ENCODE data around the gene ENAH. TPM values are rescaled to one million over a fixed set of nuclear protein-coding genes. Genes with fewer than 3 reads are reported as not detected.
"Not testable (repeated sequence)": the region's sequence is repeated elsewhere in the genome, so short reads cannot be mapped to it uniquely, and the experiment has no call there.

ENAH gene
- total and polyA plus RNA-seq, 7 experiments from 2014 or later: 0.08 to 0.42 (median 0.16) TPM; not detected in 4

DNA sequence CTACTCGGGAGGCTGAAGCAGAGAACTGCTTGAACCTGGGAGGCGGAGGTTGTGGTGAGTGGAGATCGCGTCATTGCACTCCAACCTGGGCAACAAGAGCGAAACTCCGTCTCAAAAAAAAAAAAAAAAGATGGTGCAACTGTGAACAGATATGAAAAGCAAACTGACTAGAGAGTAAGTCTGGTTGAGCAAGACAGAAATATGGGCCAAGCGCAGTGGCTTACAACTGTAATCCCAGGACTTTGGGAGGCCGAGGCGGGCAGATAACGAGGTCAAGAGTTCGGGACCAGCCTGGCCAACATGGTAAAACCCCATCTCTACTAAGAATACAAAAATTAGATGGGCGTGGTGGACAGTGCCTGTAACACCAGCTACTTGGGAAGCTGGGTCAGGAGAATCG is 24.1 kb downstream of the ENAH start:
- intact Hi-C loops (cut with micrococcal nuclease); H3K4me3 Mint-ChIP-seq; H3K27ac ChIP-seq (ENCODE audit: low read depth, low read length); H3K9me3 ChIP-seq (ENCODE audit: control insufficient read depth in 2 of 3, low read length in 3 of 3); DNase-seq; H3K4me1 Mint-ChIP-seq; H3K36me3 Mint-ChIP-seq; H3K27me3 ChIP-seq (ENCODE audit: control insufficient read depth in 2 of 2, insufficient read depth in 2 of 2, low read length in 2 of 2); H3K4me1 ChIP-seq (ENCODE audit: control insufficient read depth in 2 of 2, insufficient read depth in 2 of 2, low read length in 2 of 2); H3K36me3 ChIP-seq (ENCODE audit: control insufficient read depth in 2 of 3, insufficient read depth in 3 of 3, low read length in 3 of 3); ATAC-seq; H3K4me3 ChIP-seq (ENCODE audit: low read length); H3K27ac Mint-ChIP-seq; H3K9me3 Mint-ChIP-seq; POLR2A ChIA-PET: not testable (repeated sequence)
- H3K27me3 Mint-ChIP-seq: peaks cover 13 to 51% (median 15%) of the 10 kb centered on the region in 5 donors
- CTCF ChIA-PET: interaction anchor here (0.7 kb wide), 1 partner anchor 497 kb away, joined by 3 read pairs; no protein-coding TSS in a partner anchor

DNA sequence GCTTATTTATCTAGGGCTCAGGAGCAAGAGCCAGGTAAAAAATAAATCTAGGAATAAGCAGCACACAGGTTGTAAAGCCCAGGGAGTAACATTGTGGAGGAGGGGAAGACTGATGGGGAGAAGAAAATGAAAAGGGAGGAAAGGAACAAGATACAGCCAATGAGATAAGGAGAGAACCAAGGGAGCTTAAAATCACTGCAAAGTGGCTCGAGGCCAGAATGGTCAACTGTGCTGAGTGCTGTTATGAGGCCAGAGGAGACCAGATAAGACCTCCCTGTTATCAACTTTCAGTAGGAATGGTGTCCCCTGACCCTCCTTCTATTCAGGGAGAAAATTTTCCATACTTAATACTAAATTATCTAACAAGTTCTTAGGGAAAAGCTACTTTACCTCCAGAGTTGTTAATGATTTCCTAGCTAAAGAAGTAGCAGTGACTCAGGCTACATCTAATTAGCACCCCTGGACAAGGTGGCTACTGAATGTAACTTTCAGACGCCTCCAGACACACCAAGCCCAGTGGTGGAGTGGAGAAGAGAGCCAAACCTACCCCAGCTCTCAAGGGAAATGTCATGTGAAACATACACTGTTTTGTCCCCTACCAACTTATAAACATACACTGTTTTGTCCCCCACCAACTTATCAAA is 25.5 kb downstream of the ENAH start:
- Histone ChIP-seq H3K27me3 (ENCODE audit: control insufficient read depth in 2 of 2, insufficient read depth in 2 of 2, low read length in 2 of 2) (no peaks in the 10 kb centered on the region), H3K4me1 (ENCODE audit: control insufficient read depth in 2 of 2, insufficient read depth in 2 of 2, low read length in 2 of 2) (no peaks in the 10 kb centered on the region), H3K27ac (ENCODE audit: low read depth, low read length) (no peak overlapping the region), H3K36me3 (ENCODE audit: control insufficient read depth in 2 of 3, insufficient read depth in 3 of 3, low read length in 3 of 3) (no peaks in the 10 kb centered on the region), H3K9me3 (ENCODE audit: control insufficient read depth in 2 of 3, low read length in 3 of 3) (no peaks in the 10 kb centered on the region), H3K4me3 (ENCODE audit: low read length) (no peak overlapping the region)
- ATAC-seq (no peak), DNase-seq (no peak)
- H3K36me3 Mint-ChIP-seq: no peaks in the 10 kb centered on the region
- no peaks in the 10 kb centered on the region for H3K4me1 Mint-ChIP-seq
- H3K4me3 Mint-ChIP-seq: no peak overlapping the region
- POLR2A ChIA-PET: no interaction called here
- intact Hi-C loops (cut with micrococcal nuclease): no loop called here
- H3K27ac Mint-ChIP-seq: no peak overlapping the region
- H3K27me3 Mint-ChIP-seq: peaks cover 13 to 54% (median 15%) of the 10 kb centered on the region in 5 donors
- CTCF ChIA-PET: no interaction called here
- no peaks in the 10 kb centered on the region for H3K9me3 Mint-ChIP-seq

DNA sequence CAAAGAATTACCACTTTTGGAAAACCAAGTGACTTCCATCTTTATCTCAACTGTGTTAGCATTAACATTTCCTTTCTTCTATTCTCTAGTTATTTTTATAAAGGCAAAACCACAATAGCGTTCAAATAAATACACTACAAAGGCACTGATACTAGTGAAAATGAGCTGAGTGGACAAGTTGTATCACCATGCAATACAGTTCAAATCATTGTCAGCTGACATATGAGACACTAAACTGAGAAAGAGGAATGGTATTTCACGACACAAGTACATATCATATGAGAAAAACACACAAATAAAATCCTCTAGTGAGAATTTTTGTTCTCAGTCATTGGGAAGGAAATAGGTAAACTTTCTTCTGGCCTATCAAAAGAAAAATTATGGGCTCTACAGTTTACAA is 26.2 kb downstream of the ENAH start:
- no peak overlapping the region for H3K4me3 Mint-ChIP-seq
- Histone ChIP-seq H3K27ac (ENCODE audit: low read depth, low read length) (no peak overlapping the region), H3K4me3 (ENCODE audit: low read length) (no peak overlapping the region), H3K36me3 (ENCODE audit: control insufficient read depth in 2 of 3, insufficient read depth in 3 of 3, low read length in 3 of 3) (no peaks in the 10 kb centered on the region), H3K27me3 (ENCODE audit: control insufficient read depth in 2 of 2, insufficient read depth in 2 of 2, low read length in 2 of 2) (no peaks in the 10 kb centered on the region), H3K4me1 (ENCODE audit: control insufficient read depth in 2 of 2, insufficient read depth in 2 of 2, low read length in 2 of 2) (no peaks in the 10 kb centered on the region), H3K9me3 (ENCODE audit: control insufficient read depth in 2 of 3, low read length in 3 of 3) (no peaks in the 10 kb centered on the region)
- peaks cover 0 to 2% (median 0%) of the 10 kb centered on the region in 11 donors for H3K9me3 Mint-ChIP-seq
- no peaks in the 10 kb centered on the region for H3K4me1 Mint-ChIP-seq
- ChIA-PET CTCF (interaction anchor here (0.6 kb wide), 1 partner anchor 404 kb away, joined by 3 read pairs; no protein-coding TSS in a partner anchor), POLR2A (no interaction called here)
- H3K36me3 Mint-ChIP-seq: peaks cover 0 to 3% (median 0%) of the 10 kb centered on the region in 5 donors
- DNase-seq: no peak
- H3K27me3 Mint-ChIP-seq: peaks cover 11 to 50% (median 15%) of the 10 kb centered on the region in 5 donors
- ATAC-seq: no peak
- no peak overlapping the region for H3K27ac Mint-ChIP-seq
- intact Hi-C loops (cut with micrococcal nuclease): no loop called here

- H3K36me3 Mint-ChIP-seq: peaks cover 0 to 6% (median 0%) of the 10 kb centered on the region in 5 donors
- no peak overlapping the region for H3K4me3 ChIP-seq (ENCODE audit: low read length)
- H3K4me3 Mint-ChIP-seq: no peak overlapping the region
- no peaks in the 10 kb centered on the region for H3K27me3 ChIP-seq (ENCODE audit: control insufficient read depth in 2 of 2, insufficient read depth in 2 of 2, low read length in 2 of 2)
- peaks cover 0 to 5% (median 0%) of the 10 kb centered on the region in 5 donors for H3K27me3 Mint-ChIP-seq
- DNase-seq: no peak
- ChIA-PET CTCF (no interaction called here), POLR2A (no interaction called here)
- no peaks in the 10 kb centered on the region for H3K36me3 ChIP-seq (ENCODE audit: control insufficient read depth in 2 of 3, insufficient read depth in 3 of 3, low read length in 3 of 3)
- no peaks in the 10 kb centered on the region for H3K9me3 ChIP-seq (ENCODE audit: control insufficient read depth in 2 of 3, low read length in 3 of 3)
- H3K9me3 Mint-ChIP-seq: peaks cover 0 to 3% (median 0%) of the 10 kb centered on the region in 11 donors
- no peak overlapping the region for H3K27ac ChIP-seq (ENCODE audit: low read depth, low read length)
- intact Hi-C loops (cut with micrococcal nuclease): no loop called here
- no peak for ATAC-seq
- H3K4me1 ChIP-seq (ENCODE audit: control insufficient read depth in 2 of 2, insufficient read depth in 2 of 2, low read length in 2 of 2): no peaks in the 10 kb centered on the region
- no peak overlapping the region for H3K27ac Mint-ChIP-seq
- no peaks in the 10 kb centered on the region for H3K4me1 Mint-ChIP-seq
These were observed 35.0 kb downstream of the ENAH start for GRCh38 chr1:225617956-225618355.

- ATAC-seq (no peak), DNase-seq (no peak)
- H3K36me3 ChIP-seq (ENCODE audit: control insufficient read depth in 2 of 3, insufficient read depth in 3 of 3, low read length in 3 of 3): no peaks in the 10 kb centered on the region
- Mint-ChIP-seq H3K4me1 (no peaks in the 10 kb centered on the region), H3K27me3 (peaks cover 0 to 4% (median 0%) of the 10 kb centered on the region in 5 donors), H3K36me3 (peaks cover 0 to 6% (median 0%) of the 10 kb centered on the region in 5 donors), H3K27ac (no peak overlapping the region), H3K9me3 (peaks cover 0 to 3% (median 0%) of the 10 kb centered on the region in 11 donors), H3K4me3 (no peak overlapping the region)
- POLR2A ChIA-PET: no interaction called here
- H3K4me3 ChIP-seq (ENCODE audit: low read length): no peak overlapping the region
- intact Hi-C loops (cut with micrococcal nuclease): no loop called here
- H3K4me1 ChIP-seq (ENCODE audit: control insufficient read depth in 2 of 2, insufficient read depth in 2 of 2, low read length in 2 of 2): no peaks in the 10 kb centered on the region
- H3K27me3 ChIP-seq (ENCODE audit: control insufficient read depth in 2 of 2, insufficient read depth in 2 of 2, low read length in 2 of 2): no peaks in the 10 kb centered on the region
- CTCF ChIA-PET: interaction anchor here (0.9 kb wide), 1 partner anchor 11 kb away, joined by 4 read pairs; no protein-coding TSS in a partner anchor
- no peak overlapping the region for H3K27ac ChIP-seq (ENCODE audit: low read depth, low read length)
- no peaks in the 10 kb centered on the region for H3K9me3 ChIP-seq (ENCODE audit: control insufficient read depth in 2 of 3, low read length in 3 of 3)
These were observed 35.4 kb downstream of the ENAH start for GRCh38 chr1:225617479-225617878.

DNA sequence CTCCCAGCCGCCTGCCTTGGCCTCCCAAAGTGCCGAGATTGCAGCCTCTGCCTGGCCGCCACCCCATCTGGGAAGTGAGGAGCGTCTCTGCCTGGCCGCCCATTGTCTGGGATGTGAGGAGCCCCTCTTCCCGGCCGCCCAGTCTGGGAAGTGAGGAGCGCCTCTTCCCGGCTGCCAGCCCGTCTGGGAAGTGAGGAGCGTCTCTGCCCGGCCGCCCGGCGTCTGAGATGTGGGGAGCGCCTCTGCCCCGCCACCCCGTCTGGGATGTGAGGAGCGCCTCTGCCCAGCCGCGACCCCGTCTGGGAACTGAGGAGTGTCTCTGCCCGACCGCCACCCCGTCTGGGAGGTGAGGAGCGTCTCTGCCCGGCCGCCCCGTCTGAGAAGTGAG is 37.5 kb downstream of the ENAH start:
- H3K36me3 ChIP-seq (ENCODE audit: control insufficient read depth in 2 of 3, insufficient read depth in 3 of 3, low read length in 3 of 3); H3K9me3 ChIP-seq (ENCODE audit: control insufficient read depth in 2 of 3, low read length in 3 of 3); H3K27ac Mint-ChIP-seq; H3K4me3 ChIP-seq (ENCODE audit: low read length); H3K4me3 Mint-ChIP-seq; CTCF ChIA-PET; H3K9me3 Mint-ChIP-seq; H3K27ac ChIP-seq (ENCODE audit: low read depth, low read length); H3K27me3 Mint-ChIP-seq; H3K4me1 ChIP-seq (ENCODE audit: control insufficient read depth in 2 of 2, insufficient read depth in 2 of 2, low read length in 2 of 2); H3K4me1 Mint-ChIP-seq; H3K36me3 Mint-ChIP-seq; POLR2A ChIA-PET; DNase-seq; H3K27me3 ChIP-seq (ENCODE audit: control insufficient read depth in 2 of 2, insufficient read depth in 2 of 2, low read length in 2 of 2); ATAC-seq; intact Hi-C loops (cut with micrococcal nuclease): not testable (repeated sequence)

- ATAC-seq (no peak), DNase-seq (no peak)
- no peak overlapping the region for H3K4me3 ChIP-seq (ENCODE audit: low read length)
- no peaks in the 10 kb centered on the region for H3K36me3 Mint-ChIP-seq
- no peak overlapping the region for H3K27ac Mint-ChIP-seq
- intact Hi-C loops (cut with micrococcal nuclease): no loop called here
- no peak overlapping the region for H3K4me3 Mint-ChIP-seq
- ChIA-PET POLR2A (no interaction called here), CTCF (interaction anchor here (0.6 kb wide), 1 partner anchor 8 kb away, joined by 3 read pairs; no protein-coding TSS in a partner anchor)
- no peaks in the 10 kb centered on the region for H3K4me1 Mint-ChIP-seq
- no peak overlapping the region for H3K27ac ChIP-seq (ENCODE audit: low read depth, low read length)
- H3K9me3 Mint-ChIP-seq: no peaks in the 10 kb centered on the region
- H3K27me3 Mint-ChIP-seq: no peaks in the 10 kb centered on the region
- H3K36me3 ChIP-seq (ENCODE audit: control insufficient read depth in 2 of 3, insufficient read depth in 3 of 3, low read length in 3 of 3): no peaks in the 10 kb centered on the region
- no peaks in the 10 kb centered on the region for H3K4me1 ChIP-seq (ENCODE audit: control insufficient read depth in 2 of 2, insufficient read depth in 2 of 2, low read length in 2 of 2)
- no peaks in the 10 kb centered on the region for H3K27me3 ChIP-seq (ENCODE audit: control insufficient read depth in 2 of 2, insufficient read depth in 2 of 2, low read length in 2 of 2)
- no peaks in the 10 kb centered on the region for H3K9me3 ChIP-seq (ENCODE audit: control insufficient read depth in 2 of 3, low read length in 3 of 3)
These were observed 39.9 kb downstream of the ENAH start for GRCh38 chr1:225613006-225613405.

All from naive thymus-derived CD4-positive, alpha-beta T cell (primary cell).